GM10266 (cell line): ENCODE results near the gene DNMT3L.
"Not testable (repeated sequence)": the region's sequence is repeated elsewhere in the genome, so short reads cannot be mapped to it uniquely, and the experiment has no call there.

Source experiments
- DNase-seq: peaks from one replicate; pipeline ENCODE4 v3.0.0; 2012; ENCODE audit errors: extremely low spot score
- TF ChIP-seq, protein P1 (sequence below): IDR thresholded peaks from 2 replicates; pipeline ENCODE4 v1.5.1; 2012; ENCODE audit warnings: mild to moderate bottlenecking, low read depth; ENCODE audit not compliant: control insufficient read depth, insufficient read depth; ENCODE audit errors: missing control alignments

DNMT3L gene

DNA sequence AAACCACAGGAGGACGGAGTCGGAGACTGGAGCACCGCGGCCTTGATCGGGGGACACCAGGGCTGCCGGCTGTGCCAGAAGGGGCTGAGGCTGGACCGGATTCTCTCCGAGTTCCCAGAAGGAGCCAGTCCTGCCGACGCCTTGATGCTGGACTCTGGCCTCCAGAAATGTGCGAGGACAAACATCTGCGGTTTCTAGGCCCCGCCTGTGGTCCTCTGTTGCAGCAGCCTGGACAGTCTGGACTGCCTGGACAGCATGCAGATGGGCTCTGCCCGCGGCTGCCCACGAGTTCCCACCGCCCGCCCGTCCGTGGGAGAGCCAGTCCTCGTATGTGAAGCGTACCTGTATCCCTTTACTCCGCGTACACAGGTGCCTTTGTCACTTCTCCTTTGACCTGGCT lies 55.5 kb downstream of the DNMT3L start:
- not testable (repeated sequence) for DNase-seq

DNA sequence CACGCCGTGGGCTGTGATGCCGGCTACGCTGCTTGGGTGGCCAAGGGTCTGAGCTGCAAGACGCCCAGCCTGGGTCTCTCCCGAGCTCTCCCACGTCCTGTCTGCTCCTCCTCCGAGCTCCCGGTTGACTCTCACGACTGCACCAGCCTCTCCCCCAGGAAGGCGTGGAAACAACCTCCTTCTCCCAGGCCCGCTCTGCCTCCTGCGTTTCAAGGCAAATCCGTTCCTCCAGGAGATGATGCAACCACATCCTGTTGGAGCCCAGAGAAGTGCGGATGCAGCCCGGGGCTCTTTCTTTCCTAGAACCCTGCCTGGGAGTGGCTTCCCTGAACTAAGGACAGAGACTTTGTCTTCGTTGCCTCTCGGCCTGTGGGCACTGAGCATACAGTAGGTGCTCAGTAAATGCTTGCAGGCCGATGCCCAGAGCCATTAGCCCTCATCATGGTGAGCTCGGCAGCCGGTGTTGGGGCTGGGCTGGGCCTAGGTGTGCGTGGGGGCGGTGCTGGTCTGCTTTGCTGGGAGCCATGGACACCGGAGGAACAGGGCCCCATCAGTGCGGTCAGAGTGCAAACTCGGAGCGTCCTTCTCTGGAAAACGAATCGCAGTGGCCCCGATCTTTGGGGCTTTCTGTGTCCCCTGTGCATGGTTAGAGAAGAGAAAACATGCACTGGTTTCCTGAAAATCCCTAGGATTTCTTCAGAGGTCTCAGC lies 59.0 kb downstream of the DNMT3L start:
- DNase-seq = not testable (repeated sequence)

DNA sequence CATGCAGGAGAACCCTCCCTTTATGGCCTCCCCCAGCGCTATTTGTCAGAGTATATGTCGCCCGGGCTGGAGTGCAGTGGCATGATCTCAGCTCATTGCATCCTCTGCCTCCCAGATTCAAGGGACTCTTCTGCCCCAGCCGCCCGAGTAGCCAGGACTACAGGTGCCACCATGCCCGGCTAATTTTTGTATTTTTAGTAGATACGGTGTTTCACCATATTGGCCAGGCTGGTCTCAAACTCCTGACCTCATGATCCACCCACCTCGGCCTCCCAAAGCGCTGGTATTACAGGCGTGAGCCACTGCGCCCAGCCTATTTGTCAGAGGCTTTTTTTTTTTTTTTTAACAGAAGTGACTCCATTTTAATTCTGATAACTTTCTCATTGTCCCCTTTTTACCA lies 61.7 kb downstream of the DNMT3L start:
- DNase-seq = not testable (repeated sequence)

DNA sequence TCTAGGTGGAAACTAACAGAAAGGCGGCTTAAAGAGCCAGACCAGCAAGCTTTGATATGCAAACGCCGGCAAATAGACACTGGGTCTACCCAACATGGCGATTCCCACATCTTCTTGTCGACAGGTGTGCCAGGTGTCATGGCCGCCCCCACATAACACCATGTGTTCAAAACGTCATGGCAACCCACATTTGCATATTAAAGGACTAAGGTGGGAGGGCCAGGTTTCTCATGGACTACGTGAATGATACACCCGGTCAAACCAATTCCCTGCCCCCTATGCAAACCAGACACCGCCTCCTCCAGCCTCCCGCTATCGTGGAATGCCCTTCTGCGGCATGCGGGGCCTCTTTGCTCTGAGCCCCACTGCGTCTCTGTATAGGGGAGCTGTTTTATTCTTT lies 62.2 kb downstream of the DNMT3L start:
- TF ChIP-seq, protein P1, sequence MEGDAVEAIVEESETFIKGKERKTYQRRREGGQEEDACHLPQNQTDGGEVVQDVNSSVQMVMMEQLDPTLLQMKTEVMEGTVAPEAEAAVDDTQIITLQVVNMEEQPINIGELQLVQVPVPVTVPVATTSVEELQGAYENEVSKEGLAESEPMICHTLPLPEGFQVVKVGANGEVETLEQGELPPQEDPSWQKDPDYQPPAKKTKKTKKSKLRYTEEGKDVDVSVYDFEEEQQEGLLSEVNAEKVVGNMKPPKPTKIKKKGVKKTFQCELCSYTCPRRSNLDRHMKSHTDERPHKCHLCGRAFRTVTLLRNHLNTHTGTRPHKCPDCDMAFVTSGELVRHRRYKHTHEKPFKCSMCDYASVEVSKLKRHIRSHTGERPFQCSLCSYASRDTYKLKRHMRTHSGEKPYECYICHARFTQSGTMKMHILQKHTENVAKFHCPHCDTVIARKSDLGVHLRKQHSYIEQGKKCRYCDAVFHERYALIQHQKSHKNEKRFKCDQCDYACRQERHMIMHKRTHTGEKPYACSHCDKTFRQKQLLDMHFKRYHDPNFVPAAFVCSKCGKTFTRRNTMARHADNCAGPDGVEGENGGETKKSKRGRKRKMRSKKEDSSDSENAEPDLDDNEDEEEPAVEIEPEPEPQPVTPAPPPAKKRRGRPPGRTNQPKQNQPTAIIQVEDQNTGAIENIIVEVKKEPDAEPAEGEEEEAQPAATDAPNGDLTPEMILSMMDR = no peak
- no peak for DNase-seq

DNA sequence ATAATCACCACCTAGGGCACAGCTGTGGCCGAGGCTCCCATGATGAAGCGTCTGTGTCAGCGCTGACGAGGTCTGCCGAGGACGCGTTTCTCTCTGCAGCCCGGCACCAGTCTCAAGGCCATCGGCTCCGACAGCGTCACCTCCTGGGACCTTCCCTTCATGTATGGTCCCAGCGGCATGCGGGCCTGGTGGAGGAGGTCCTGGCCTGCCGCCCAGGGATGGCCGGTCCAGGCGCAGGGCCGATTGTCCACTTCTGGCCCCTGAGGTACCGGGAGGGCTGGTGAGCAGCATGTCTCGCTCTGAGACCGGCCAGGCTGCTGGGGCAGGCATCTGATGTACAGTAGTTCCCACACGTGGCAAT lies 64.6 kb downstream of the DNMT3L start:
- DNase-seq = not testable (repeated sequence)
